ENCODE data around the gene TEDC1.

DNA sequence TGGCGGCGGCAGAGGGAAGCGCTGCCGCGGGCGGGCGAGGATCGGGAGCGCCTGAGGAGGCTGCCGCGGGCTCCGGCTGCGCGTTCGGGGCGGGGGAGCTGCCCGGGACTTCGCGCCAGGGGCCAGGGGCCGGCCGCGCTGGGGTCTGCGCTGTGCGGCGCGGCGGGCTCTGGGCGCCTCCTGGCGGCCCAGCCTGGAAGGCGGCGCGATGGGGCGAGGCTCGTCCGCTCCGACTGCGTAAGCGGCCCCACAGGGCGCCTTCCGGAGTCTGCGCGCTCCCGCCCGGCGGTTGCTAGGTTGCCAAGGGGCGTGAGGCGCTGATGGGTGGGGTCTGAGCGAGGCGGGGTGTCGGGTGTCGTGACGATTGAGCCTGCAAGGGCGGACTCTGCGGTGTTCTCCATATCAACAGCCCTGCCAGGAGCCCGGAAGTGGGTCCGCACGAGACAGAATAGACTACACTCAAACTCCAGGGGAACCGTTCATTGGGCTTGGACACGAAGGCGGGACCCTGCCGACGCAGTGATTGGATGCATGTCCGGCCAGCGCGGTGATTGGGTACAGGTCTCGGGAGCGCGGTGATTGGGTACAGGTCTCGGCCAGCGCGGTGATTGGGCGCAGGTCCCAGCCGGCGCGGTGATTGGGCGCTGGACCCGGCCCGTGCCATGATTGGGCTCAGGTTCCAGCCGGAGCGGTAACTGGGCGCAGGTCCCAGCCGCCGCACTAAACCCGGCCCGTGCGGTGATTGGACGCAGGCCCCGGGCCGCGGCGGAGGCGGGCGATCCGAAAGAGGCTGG lies at the start of gene TEDC1:
- TF ChIP-seq, protein P1, sequence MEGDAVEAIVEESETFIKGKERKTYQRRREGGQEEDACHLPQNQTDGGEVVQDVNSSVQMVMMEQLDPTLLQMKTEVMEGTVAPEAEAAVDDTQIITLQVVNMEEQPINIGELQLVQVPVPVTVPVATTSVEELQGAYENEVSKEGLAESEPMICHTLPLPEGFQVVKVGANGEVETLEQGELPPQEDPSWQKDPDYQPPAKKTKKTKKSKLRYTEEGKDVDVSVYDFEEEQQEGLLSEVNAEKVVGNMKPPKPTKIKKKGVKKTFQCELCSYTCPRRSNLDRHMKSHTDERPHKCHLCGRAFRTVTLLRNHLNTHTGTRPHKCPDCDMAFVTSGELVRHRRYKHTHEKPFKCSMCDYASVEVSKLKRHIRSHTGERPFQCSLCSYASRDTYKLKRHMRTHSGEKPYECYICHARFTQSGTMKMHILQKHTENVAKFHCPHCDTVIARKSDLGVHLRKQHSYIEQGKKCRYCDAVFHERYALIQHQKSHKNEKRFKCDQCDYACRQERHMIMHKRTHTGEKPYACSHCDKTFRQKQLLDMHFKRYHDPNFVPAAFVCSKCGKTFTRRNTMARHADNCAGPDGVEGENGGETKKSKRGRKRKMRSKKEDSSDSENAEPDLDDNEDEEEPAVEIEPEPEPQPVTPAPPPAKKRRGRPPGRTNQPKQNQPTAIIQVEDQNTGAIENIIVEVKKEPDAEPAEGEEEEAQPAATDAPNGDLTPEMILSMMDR (IDR thresholded peaks at IDR 0.05), result peak; percentile 45 to 98 (median 62)
- TF ChIP-seq POLR2A (IDR thresholded peaks at IDR 0.05) (no peak), POLR2AphosphoS5 (IDR thresholded peaks at IDR 0.05) (peak; percentile 69 to 77 (median 76))

All from breast epithelium (tissue), 3 donors.